T follicular helper cell (primary cell): ENCODE measurements around the gene CEP131.

Experiments used
- DNase-seq: peaks from one replicate; pipeline ENCODE4 v3.0.0-alpha.2; 2020; ENCODE audit warnings: low read depth

CEP131 gene

DNA sequence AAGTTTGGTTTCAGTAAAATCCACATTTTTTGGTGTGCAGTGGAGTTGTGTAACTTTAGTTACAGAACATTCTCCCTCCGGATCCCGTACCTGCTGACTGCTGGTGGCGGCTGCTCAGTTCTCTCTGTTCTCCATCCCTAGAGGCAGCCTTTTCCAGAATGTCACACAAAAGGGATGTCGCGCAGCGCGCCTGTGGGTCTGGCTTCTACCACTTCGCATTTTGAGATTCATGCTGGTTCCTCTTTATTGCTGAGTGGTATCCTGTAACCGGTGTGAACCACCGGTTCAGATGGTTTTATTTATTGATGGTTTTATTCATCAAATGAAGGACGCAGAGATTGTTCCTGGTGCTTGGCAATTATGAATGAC, 981 bp upstream of the CEP131 start:
- DNase-seq: no peak

DNA sequence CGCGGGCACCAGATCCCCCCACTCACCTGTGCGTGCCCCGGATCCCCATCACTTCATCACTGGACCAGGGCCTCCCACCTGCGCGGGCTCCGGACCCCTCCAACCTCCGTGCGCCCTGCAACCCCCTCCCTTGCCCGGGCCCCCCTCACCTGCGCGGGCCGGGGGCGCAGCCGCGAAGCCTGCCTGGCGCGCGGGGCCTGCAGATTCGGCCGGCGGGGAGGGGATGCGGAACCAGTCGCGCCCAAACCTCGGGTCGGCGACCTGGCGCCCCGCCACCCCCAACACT, 202 bp downstream of the CEP131 start:
- no peak for DNase-seq

DNA sequence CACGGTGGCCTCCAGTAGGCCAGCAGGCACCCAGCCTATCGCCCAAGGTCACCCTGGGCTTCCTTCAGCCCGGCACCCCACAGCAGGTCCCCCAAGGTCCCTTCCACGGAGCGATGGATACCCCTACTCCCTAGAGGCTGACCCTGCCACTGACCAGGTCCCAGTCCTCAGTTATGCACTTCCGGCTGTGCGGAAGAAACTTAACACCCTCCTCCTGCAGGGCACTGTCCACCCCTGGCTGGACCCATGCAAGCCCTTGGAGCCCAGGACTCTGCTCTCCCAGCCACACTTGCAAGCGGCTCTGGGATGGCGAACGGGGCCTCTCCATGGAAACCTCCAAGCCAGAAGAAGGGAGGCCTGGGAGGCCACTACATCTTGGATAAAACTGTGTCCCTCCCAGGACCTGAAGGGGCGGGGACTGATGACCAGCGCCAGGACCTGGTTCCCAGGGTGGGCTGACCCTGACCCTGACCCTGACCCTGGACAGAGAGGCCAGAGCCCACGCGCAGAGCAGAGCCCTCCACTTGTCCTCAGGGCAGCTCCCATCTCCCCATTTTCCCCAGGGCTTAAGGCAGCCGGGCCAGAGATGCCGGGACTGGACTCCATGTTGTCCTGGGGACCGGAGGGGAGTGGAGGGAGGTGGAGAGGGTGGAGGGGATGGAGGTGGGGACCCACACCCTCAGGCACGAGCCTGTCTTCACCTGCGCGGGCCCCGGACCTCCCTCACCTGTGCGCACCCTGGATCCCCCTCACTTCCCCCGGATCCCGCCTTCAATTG, 734 bp downstream of the CEP131 start:
- no peak for DNase-seq

DNA sequence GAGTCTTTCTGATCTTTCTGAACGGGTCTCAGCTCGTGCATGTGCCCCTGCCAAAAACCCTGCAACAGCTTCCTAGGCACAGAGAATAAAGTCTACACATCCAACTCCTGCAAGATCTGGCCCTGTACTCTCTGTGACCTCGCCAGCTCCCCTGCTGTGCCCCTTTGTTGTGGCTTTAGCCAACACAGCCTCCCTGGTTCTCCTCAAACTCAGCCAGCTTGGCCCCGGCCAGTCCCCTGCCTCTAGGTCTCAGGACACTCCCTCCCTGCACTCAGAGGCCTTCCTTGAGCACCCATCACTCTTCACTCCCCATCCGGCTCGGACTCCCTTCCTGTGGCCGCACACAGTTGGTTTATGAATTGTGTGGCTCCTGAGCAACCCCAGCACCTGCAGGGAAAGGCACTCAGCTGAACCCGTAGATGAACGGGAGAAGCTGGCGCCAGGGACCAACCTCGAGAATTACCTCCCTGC, 1.4 kb downstream of the CEP131 start:
- DNase-seq: no peak

DNA sequence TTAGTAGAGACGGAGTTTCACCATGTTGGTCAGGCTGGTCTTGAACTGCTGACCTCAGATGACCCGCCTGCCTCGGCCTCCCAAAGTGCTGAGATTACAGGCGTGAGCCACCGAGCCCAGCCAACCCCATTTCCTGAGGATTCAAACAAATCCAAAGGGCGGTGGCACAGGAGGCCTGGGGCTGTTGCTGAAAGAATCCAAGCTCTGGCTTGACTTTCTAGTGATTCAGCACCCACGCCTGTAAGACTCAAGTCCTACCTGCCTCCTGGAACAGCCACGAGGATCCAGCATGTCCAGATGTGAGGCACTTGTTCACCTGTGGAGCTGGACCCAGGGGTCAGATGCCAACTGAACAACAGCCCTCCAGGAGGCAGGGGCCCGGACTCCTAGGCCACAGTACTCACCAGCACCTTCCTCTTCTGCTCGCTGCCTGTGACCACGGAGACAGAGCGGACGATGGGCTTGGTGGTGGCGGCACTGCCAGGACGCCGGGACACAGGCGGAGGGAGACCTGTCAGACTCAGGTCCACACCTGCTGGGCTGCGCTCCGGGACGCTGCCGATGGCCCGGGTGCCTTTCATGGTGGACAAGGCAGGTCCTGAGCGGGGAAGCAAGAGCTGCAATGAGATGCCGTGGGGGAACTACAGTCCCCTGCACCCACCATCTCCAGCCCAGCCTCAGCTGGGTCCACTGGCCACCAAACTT, 3.1 kb downstream of the CEP131 start:
- no peak for DNase-seq

DNA sequence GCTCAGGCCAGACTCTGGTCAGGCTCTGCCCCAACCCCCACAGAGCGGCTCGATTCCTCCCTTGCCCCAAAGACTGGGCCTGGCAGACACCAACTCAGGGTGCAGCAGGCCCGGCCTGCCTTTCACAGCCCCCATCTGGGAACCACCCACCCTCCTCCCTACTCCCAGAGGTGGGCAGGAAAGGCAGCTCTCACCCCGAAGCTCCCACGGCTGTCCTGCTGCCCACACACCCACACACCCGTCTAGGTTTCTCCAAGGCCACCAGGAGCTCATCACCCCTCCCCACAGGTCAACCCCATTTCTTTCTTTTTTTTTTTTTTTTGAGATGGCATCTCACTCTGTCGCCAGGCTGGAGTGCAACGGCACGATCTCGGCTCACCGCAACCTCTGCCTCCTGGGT, 3.8 kb downstream of the CEP131 start:
- DNase-seq: no peak

DNA sequence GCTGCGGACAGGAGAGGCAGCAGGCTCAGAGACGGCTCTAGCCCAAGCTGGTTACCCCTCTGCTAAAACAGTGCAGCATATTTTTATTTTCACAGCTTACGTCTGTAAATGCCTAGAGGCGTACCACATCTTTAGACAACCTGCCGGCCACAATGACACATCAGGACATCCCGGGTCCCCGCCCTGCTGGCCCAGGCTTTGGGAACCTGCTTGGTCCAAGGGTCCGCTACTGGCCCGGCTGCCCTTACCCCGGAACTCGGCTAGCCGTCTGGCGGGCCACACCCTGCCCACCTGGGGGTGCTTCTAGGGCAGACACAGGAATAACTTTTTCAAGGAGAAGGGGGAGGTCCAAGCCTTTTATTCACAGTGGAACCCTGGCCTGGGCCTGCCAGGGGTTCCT, 4.3 kb downstream of the CEP131 start:
- DNase-seq: no peak

DNA sequence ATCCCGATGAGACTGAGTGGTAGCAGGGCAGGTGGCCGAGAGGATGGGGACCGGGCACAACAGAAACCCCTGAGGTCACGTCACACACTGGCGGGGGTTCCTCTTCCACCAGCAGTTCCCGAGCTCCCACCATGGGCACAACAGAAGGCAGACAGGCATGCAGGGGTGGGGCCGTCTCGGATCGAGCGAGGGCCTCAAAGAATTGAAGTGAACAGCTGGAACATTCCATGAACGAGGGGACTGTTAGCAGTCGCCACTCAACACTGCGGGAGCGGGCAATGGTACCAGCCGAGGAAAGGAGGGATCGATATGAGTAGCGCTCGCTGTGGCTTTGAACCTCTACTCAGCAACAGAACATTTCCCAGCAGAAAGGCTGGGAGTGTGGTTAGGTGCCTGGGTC, 5.3 kb downstream of the CEP131 start:
- DNase-seq: no peak

DNA sequence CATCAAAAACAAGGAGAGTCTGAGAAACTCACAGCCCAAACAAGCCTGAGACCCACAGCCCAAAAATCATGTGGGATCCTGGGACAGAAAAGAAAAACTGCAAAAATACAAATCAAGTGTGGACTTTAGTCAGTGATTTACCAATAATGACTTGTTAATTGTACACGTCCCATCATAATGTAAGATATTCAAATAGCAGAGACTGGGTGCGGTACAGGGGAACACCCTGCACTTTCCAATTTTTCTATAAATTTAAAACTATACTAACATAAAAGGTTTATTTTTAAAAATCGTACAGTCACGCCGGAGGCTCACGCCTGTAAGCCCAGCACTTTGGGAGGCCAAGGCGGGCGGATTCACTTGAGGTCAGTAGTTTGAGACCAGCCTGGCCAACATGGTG, 8.8 kb downstream of the CEP131 start:
- DNase-seq: no peak

DNA sequence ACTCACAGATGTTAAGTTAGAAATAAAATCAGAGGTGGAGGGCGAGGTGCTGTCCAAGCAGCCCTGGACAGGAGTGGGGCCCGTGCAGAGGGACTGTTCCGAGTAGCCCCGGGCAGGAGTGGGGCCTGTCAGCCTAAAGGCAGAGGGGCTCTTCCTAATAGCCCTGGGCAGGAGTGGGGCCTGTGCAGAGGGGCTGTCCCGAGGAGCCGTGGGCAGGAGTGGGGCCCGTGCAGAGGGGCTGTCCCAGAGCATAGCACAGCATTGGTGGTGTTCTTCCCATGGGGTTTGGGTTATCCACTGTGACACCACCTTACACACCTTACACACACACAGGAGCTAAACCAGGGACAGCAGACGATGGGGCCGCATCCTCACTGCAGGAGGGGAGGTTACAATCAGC, 10.4 kb downstream of the CEP131 start:
- no peak for DNase-seq

DNA sequence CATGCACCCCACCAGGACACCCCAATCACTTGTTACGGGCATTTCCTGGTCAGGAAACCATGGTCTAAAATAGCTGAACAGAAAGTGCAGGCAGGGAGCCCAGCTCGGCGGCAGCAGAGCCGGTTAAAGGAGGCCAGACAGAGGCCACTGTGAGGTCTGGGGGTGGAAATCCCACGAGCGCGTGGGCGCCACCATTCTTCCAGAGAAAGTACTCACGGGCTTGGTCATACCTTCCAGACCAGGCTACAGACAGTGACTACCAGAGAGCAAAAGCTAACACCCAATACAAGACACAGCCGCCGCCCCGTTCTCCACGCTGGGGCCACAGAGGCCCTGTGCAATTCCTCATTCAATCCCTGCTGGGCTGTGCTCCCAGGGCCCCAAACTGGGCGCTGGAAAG, 11.9 kb downstream of the CEP131 start:
- DNase-seq: no peak

DNA sequence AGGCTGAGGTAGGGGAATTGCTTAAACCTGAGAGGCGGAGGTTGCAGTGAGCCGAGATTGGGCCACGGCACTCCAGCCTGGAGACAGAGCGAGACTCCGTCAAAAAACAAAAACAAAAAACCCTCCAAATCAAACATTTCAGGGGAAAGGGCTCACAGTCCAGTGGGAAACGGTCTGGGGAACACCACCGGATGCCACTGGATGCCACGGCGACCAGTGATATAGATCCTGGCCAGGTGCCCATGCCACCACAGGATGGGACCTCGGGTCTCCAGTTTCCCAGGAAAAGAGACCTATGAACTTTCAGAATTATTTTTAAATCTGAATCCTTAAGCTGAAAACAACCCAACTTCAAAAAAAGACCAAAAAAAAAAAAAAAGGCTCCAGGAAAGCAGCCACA, 12.3 kb downstream of the CEP131 start:
- DNase-seq: no peak

DNA sequence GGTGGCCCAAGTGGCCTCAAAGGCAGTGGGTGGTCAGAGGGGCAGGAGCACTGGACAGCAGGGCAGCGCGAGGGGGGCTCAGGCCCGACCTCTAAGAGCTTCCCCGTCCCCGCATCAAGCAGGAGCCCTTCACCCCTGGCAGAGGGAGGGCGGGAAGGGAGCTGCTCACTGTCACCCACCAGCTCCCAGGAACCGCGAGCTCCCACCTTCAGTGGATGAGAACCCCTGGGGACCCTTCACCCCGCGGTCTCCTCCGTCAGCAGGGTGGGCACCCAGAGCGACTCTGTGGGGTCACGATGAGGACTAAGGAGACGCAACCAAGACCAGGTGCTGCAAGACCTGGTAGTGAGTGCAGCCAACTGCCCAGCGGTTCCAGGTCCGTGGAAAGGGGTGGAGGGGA, 13.6 kb downstream of the CEP131 start:
- DNase-seq: no peak

DNA sequence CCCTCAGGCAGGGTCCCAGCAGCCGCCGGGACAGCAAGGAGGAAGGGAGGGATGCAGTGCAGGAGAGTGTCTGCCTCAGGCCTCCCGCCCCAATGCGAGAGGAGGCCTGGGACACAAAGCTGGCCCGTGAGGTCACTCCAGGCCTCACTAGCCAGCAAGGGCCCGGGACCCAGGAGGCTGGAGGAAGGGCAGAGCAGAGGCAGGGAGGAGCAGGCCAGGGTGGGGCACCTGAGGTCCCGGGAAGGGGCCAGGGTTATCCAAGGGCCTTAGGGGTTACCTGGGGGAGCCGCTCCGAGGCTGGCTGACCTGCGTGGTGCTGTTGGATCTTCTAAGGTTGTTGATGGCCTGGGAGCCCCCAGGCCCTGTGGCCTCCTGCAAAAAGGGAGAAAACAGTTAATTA, 14.1 kb downstream of the CEP131 start:
- DNase-seq: no peak

DNA sequence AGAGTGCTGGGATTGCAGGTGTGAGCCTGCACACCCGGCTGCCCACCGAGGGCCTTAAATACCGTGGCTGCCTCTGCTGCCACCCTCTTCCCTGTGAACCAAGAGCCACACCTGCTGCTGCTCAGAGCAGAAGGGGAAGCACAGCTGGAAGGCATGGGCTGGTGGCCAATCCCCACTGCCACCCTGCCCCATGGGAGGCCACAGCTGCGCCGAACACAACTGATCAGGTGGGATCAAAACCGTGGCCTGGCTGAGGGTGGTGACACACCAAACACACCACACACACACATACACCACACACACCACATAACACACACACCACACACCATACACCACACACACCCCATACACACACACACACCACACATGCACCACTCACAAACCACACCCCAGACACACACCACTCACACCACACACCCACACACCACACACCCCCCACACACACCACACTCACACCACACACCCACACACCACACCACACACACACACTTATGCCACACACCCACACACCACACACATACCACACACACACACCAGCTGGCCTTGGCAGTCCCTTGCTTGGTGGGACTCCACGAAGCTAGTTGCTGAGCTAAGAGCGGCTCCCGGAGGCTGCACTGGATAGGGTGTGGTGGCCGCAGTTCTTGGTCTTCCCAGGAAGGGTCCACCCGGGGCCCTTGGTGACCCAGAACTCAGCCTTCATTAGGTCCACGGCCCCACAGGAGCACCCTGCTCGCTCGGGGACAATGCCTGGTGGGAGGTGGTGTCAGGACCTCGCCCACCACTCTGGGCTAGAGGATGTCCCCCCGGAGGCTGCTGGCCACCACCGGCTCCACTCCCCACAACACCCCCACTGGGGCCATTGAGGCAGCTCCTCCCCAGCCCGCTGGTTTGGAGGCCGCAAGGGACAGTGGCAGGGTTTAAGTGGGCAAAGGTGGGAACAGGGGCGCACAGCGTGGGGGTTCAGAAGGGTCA, 14.9 kb downstream of the CEP131 start:
- DNase-seq: no peak

DNA sequence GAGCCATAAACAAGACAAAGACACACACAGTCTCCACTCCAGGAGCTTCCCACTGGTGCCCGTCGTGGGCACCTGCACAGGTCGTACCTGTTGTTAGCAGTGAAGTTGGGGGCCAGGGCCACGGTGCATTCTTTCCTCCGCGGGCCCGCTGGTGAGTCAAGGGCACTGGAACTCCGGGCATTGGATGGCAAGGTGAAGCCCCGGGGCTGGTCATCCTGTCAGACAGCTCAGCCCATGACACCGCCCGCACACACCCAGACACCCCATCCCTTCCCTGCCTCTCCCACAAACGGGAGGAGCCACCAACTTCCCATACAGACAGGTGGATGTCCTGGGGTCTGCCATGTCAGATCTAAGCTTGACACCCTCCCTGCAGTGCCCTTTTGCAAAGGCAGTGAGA, 16.1 kb downstream of the CEP131 start:
- DNase-seq: no peak

DNA sequence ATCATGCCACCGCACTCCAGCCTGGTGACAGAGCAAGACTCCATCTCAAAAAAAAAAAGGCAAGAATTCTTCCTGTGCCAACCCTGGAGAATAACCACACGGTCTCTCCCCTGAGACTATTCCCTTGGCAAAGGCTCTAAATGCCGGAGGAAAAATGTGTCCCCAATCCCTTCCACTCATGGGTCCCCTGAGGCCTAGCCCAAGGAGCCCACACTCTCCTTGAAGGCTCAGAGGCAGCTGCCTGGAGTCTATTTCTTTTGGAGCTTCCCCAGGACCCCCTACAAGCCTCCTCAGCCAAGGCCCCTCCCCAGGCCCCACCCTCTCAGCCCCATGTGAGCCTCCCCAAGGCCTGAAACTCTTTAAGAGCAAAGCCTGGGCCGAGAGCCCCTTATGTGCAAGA, 16.6 kb downstream of the CEP131 start:
- no peak for DNase-seq

DNA sequence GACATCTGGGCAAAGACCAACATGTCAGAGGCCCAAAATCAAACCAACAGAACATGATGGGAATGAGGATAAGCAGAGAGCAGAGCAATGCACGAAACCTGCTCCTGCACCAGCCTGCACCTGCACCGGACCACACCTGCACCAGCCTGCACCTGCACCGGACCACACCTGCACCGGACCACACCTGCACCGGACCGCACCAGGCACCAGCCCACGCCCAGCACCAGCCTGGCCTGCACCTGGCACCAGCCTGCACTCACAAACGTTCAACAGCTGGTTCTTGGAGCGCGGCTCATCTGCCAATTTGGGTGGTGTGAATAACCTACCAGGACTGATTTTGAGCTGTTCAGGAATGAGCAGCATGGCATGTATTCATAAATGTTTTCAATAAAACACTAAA, 18.2 kb downstream of the CEP131 start:
- no peak for DNase-seq

DNA sequence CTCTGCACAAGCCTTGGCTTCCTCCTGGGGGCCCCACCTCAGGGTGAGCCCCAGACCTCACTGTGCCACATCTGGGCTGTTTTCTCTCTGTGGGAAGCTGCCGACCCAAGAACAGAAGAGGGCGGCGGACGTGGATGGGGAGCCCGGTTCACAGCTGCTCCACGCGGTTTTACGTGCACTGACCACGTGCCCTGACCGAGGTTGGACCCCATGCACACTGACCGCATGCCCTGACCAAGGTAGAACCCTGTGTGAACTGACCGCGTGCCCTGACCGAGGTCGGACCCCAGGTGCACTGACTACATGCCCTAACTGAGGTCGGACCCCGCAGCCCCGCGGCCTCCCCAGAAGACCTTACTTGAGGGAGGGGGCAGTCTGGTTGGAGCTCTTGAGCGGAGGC, 19.6 kb downstream of the CEP131 start:
- DNase-seq: no peak

DNA sequence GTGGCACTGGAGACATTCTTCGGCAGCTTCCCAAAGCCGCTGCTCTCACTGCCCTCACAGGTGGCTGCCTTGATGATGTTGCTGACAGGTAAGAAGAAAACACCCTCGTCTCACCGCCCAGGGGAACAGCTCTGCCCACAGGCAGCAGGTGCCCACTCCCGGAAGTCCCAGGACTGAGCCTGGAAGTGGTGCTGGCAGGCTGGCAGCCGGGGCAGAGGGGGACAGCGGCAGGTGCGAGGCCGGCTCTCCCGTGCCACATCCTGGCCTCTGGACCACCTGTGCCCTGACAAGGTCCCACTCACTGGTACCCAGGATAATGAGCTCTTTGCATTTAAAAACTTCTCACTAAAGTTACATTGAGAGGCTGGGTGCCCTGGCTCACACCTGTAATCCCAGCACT, 20.4 kb downstream of the CEP131 start:
- no peak for DNase-seq

DNA sequence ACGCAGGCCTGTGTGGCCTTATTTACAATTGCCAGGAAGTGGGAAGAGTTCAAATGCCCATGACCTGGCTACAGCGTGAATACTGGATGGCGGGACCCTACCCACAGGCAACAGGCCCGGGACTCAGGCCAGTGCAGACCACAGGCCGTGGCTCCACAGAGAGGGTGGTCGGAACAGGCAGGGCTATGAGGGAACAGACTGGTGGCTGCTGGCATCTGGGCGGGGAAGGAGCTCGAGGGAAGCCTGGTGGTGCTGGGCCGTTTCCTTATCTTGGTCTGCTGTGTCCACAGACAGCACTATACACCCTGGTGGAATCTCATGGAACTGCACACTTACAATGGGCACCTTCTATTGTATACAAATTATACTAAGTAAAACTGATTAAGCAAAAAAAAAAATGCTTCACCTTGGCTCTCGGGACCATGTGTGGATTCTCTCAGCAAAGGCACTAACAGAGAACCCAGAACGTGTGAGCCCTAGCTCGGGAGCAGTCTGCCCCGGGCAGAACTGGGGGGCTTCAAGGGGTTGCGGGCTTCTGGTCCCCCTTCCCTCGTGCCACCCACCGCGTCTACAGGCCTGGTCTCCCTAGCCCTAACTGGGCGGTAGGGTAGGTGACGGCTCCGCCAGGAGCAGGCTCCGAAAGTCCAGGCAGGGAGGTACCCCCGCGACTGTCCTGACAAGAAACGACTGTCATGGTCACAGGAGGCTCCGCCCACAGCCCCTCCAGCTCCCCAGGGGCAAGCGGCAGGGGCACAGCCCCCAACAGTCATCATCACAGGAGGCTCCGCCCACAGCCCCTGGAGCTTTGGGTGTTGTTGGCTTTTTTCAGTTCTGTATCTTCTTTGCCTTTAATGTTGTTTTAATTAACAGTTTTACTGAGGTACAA, 21.8 kb downstream of the CEP131 start:
- DNase-seq: no peak

DNA sequence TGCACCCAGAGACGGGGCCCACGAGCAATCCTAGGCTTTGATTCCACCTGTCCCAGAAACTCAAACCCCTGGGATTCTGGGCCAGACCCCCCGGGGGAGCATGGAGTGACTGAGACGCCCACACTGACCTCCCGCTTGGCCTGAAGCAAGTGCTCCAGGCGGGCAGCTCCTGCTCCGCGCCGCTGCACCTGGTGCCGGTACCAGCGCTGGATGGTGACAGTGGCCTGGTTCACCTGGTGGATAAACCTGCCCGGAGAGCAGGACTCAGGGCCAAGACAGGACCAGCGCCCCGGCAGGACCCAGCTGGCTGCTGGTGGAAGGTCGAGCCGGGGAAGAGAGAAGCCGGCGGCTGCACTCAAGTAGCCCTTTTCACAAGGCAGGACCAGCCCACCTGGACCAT, 22.6 kb downstream of the CEP131 start:
- DNase-seq: no peak
